Vagina (tissue), 2 donors: Measurements from ENCODE around the gene AP3M1.

Experiments used
- POLR2A ChIP-seq, 2 donors: fragments of 450-650 bp; IDR thresholded peaks; one replicate each; pipeline ENCODE4 v1.6.1; 2017; ENCODE audit warnings: antibody characterized with exemption in 2 of 2, mild to moderate bottlenecking in 2 of 2, moderate library complexity in 2 of 2
- TF ChIP-seq, protein P1 (sequence below), 3 experiments: fragments of 450-650 bp in 2 of 3; fragments of 200-600 bp in 1 of 3; sonication (generic) in 1 of 3; IDR thresholded peaks; one replicate each; pipeline ENCODE4 v1.5.1; 2017 to 2019; ENCODE audit warnings: antibody characterized with exemption in 3 of 3, mild to moderate bottlenecking in 2 of 3, moderate library complexity in 2 of 3

DNA sequence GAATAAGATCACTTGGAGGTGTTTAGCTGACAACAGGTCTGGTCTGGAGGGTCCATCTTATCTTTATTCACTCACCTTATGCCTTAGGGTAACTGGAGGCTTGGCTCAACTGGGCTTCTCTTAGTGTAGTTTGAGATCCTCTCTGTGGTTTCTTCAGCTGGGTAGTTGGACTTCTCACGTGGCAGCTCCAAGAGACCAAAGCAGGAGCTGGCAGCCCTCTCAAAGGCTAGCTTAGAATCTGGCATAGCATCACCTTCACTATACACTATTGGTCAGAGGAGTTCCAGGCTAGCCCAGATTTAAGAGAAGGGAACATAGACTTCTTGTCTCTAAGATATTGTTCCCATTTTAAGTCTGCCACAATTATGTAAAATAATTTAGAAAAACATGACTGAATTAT, 16.8 kb upstream of the AP3M1 start:
- TF ChIP-seq POLR2A (IDR thresholded peaks at IDR 0.05) = no peak
- TF ChIP-seq, protein P1, sequence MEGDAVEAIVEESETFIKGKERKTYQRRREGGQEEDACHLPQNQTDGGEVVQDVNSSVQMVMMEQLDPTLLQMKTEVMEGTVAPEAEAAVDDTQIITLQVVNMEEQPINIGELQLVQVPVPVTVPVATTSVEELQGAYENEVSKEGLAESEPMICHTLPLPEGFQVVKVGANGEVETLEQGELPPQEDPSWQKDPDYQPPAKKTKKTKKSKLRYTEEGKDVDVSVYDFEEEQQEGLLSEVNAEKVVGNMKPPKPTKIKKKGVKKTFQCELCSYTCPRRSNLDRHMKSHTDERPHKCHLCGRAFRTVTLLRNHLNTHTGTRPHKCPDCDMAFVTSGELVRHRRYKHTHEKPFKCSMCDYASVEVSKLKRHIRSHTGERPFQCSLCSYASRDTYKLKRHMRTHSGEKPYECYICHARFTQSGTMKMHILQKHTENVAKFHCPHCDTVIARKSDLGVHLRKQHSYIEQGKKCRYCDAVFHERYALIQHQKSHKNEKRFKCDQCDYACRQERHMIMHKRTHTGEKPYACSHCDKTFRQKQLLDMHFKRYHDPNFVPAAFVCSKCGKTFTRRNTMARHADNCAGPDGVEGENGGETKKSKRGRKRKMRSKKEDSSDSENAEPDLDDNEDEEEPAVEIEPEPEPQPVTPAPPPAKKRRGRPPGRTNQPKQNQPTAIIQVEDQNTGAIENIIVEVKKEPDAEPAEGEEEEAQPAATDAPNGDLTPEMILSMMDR (IDR thresholded peaks at IDR 0.05) = no peak
